ENCODE data around the gene ARID1A.

ARID1A gene

DNA sequence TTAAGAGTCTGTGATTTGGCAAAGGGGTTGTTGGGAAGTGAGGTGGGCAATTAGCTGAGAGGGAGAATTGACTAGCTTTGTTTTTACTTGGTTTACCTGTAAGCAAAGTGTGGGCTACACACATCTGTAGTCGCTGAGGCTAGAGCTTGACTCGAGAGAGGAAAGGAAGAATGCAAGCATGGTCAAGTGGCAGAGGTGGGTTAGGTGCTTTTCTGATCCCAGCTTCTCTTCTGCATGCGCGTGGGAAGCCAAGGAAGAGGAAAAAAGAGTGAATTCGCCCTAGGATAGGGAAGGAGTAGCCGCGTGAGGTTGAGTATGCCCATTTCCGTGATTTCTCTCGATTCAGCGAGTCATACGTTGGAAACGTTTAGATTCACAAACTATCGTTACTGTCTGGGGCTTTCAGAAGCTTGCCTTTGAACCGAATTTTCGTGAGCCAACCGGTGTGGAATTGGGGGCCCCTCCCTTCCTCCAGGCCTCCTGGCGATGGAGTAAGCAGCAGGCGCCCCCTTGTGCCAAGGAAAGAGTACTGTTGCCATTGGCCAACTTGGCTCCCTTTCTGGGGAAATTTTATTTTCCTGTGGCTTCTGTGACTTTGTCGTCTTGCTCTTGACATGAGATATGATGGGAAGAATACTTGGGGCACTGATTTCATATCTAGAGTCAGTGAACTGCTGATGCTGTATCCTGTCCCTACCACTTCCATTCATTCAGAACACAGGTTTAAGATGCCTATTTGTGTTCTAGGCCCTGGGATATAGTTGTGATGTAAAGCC lies 93.2 kb downstream of the ARID1A start:
- no peaks in the 10 kb centered on the region for H3K9me2 ChIP-seq (ENCODE audit: low read depth, low read length)
- H4K20me1 ChIP-seq (ENCODE audit: insufficient read depth, low read length): no peaks in the 10 kb centered on the region
- H3K9me3 ChIP-seq (ENCODE audit: low read length): no peaks in the 10 kb centered on the region
- peaks cover 2% of the 10 kb centered on the region; the same call in 1 of the 2 replicates for H3K36me3 ChIP-seq (ENCODE audit: insufficient read depth, low read length)
- peak overlapping the region; percentile 82 for H3K4me2 ChIP-seq (ENCODE audit: low read length)
- no peaks in the 10 kb centered on the region for H3K79me2 ChIP-seq (ENCODE audit: insufficient read depth, low read length)
- H3K27me3 ChIP-seq (ENCODE audit: insufficient read depth, low read length): no peaks in the 10 kb centered on the region
- peak overlapping the region; percentile 97 for H3K9ac ChIP-seq (ENCODE audit: low read length)
- H3F3A ChIP-seq (ENCODE audit: insufficient read depth, low read length): peaks cover 5% of the 10 kb centered on the region; the same call in 1 of the 2 replicates
- peak overlapping the region; percentile 96 for H3K27ac ChIP-seq (ENCODE audit: low read depth, low read length, poor library complexity, severe bottlenecking)
- no peak overlapping the region for H2AFZ ChIP-seq (ENCODE audit: low read length)
- peak overlapping the region; percentile 79 for H3K4me3 ChIP-seq (ENCODE audit: low read depth, low read length, poor library complexity, severe bottlenecking)
- TF ChIP-seq EZH2 (IDR thresholded peaks at IDR 0.05; ENCODE audit: borderline replicate concordance, low read length): no peak
- TF ChIP-seq, protein P1, sequence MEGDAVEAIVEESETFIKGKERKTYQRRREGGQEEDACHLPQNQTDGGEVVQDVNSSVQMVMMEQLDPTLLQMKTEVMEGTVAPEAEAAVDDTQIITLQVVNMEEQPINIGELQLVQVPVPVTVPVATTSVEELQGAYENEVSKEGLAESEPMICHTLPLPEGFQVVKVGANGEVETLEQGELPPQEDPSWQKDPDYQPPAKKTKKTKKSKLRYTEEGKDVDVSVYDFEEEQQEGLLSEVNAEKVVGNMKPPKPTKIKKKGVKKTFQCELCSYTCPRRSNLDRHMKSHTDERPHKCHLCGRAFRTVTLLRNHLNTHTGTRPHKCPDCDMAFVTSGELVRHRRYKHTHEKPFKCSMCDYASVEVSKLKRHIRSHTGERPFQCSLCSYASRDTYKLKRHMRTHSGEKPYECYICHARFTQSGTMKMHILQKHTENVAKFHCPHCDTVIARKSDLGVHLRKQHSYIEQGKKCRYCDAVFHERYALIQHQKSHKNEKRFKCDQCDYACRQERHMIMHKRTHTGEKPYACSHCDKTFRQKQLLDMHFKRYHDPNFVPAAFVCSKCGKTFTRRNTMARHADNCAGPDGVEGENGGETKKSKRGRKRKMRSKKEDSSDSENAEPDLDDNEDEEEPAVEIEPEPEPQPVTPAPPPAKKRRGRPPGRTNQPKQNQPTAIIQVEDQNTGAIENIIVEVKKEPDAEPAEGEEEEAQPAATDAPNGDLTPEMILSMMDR (IDR thresholded peaks at IDR 0.05; ENCODE audit: low read length): peak; percentile 95
- peaks cover 45% of the 10 kb centered on the region for H3K4me1 ChIP-seq (ENCODE audit: insufficient read depth, low read length, severe bottlenecking)

DNA sequence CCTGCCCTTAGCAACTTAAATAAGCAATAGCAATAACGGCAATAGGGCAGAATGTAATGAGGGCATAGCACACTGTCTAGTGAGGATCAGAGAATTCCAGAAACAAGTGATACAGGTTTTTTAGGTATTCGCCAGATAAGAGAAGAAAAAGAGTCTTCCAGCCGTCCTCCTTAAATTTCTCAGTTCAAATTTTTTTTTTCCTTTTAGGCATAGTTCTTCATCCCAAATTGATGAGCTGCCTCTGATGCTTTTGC lies 93.7 kb downstream of the ARID1A start:
- no peak overlapping the region for H3K9ac ChIP-seq (ENCODE audit: low read length)
- no peak overlapping the region for H2AFZ ChIP-seq (ENCODE audit: low read length)

DNA sequence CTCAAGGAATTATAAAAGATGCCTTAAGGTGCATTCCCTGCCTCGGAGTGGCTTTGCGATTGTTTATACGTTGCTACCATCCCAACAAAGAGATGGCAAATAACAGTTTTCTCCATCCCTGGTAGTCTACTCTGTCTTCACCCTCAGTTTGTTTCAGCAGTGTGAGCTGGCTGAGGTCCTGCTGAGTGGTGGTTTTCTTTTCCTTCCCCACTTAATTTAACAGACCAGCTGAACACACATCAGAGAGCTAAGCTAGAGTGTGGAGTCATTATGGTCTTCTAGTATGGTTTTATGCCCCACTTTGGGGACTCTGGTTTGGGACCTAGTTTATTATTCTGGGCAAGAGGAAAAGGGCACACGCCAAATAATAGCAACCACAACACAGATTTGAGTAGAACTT lies 94.1 kb downstream of the ARID1A start:
- H3K4me1 ChIP-seq (ENCODE audit: insufficient read depth, low read length, severe bottlenecking): peaks cover 39% of the 10 kb centered on the region
- H3F3A ChIP-seq (ENCODE audit: insufficient read depth, low read length): peaks cover 5% of the 10 kb centered on the region; the same call in 1 of the 2 replicates
- H3K79me2 ChIP-seq (ENCODE audit: insufficient read depth, low read length): no peaks in the 10 kb centered on the region
- H3K4me3 ChIP-seq (ENCODE audit: low read depth, low read length, poor library complexity, severe bottlenecking): no peak overlapping the region
- no peak overlapping the region for H3K4me2 ChIP-seq (ENCODE audit: low read length)
- H4K20me1 ChIP-seq (ENCODE audit: insufficient read depth, low read length): no peaks in the 10 kb centered on the region
- no peak overlapping the region for H3K27ac ChIP-seq (ENCODE audit: low read depth, low read length, poor library complexity, severe bottlenecking)
- no peak overlapping the region for H3K9ac ChIP-seq (ENCODE audit: low read length)
- no peak overlapping the region for H2AFZ ChIP-seq (ENCODE audit: low read length)
- H3K36me3 ChIP-seq (ENCODE audit: insufficient read depth, low read length): peaks cover 7% of the 10 kb centered on the region; the same call in 1 of the 2 replicates
- no peaks in the 10 kb centered on the region for H3K9me2 ChIP-seq (ENCODE audit: low read depth, low read length)
- H3K9me3 ChIP-seq (ENCODE audit: low read length): no peaks in the 10 kb centered on the region
- TF ChIP-seq, protein P1 (IDR thresholded peaks at IDR 0.05; ENCODE audit: low read length): no peak
- no peak for TF ChIP-seq EZH2 (IDR thresholded peaks at IDR 0.05; ENCODE audit: borderline replicate concordance, low read length)
- H3K27me3 ChIP-seq (ENCODE audit: insufficient read depth, low read length): no peaks in the 10 kb centered on the region

More for the DNA sequence above, 93.7 kb downstream of the ARID1A start:
- TF ChIP-seq, protein P1 (IDR thresholded peaks at IDR 0.05; ENCODE audit: low read length): no peak
- TF ChIP-seq EZH2 (IDR thresholded peaks at IDR 0.05; ENCODE audit: borderline replicate concordance, low read length): no peak
- Histone ChIP-seq H3K79me2 (ENCODE audit: insufficient read depth, low read length) (no peaks in the 10 kb centered on the region), H3K9me3 (ENCODE audit: low read length) (no peaks in the 10 kb centered on the region), H3K27ac (ENCODE audit: low read depth, low read length, poor library complexity, severe bottlenecking) (no peak overlapping the region), H4K20me1 (ENCODE audit: insufficient read depth, low read length) (no peaks in the 10 kb centered on the region), H3K9me2 (ENCODE audit: low read depth, low read length) (no peaks in the 10 kb centered on the region), H3F3A (ENCODE audit: insufficient read depth, low read length) (peaks cover 5% of the 10 kb centered on the region; the same call in 1 of the 2 replicates), H3K27me3 (ENCODE audit: insufficient read depth, low read length) (no peaks in the 10 kb centered on the region), H3K4me3 (ENCODE audit: low read depth, low read length, poor library complexity, severe bottlenecking) (no peak overlapping the region), H3K36me3 (ENCODE audit: insufficient read depth, low read length) (peaks cover 7% of the 10 kb centered on the region; the same call in 1 of the 2 replicates), H3K4me2 (ENCODE audit: low read length) (peak overlapping the region; percentile 82), H3K4me1 (ENCODE audit: insufficient read depth, low read length, severe bottlenecking) (peaks cover 40% of the 10 kb centered on the region)

Data from OCI-LY1 (cell line).